IPS-20b (cell line): Measurements from ENCODE around the gene HDAC9.
"Not testable (repeated sequence)": the region's sequence is repeated elsewhere in the genome, so short reads cannot be mapped to it uniquely, and the experiment has no call there.

ENCODE experiments used
- H3K27ac ChIP-seq: one replicate; pipeline ENCODE4 v1.5.1; 2013; ENCODE audit warnings: low read length
- H3K27me3 ChIP-seq: 2 replicates; pipeline ENCODE4 v1.6.1; 2013; ENCODE audit warnings: mild to moderate bottlenecking, low read length, inconsistent platforms; ENCODE audit not compliant: insufficient read depth
- H3K36me3 ChIP-seq: 2 replicates; pipeline ENCODE4 v1.6.1; 2013; ENCODE audit warnings: low read depth, mild to moderate bottlenecking, inconsistent platforms, low read length, moderate library complexity; ENCODE audit not compliant: insufficient read depth
- H3K4me1 ChIP-seq: 2 replicates; pipeline ENCODE4 v1.6.1; 2013; ENCODE audit warnings: mild to moderate bottlenecking, control low read depth, inconsistent platforms, low read length, moderate library complexity; ENCODE audit not compliant: insufficient read depth
- H3K4me3 ChIP-seq: 2 replicates; pipeline ENCODE4 v1.5.1; 2013; ENCODE audit warnings: mild to moderate bottlenecking, low read length, inconsistent platforms
- H3K9ac ChIP-seq: 2 replicates; pipeline ENCODE4 v1.6.1; 2013; ENCODE audit warnings: low read depth, mild to moderate bottlenecking, inconsistent platforms, low read length, moderate library complexity
- H3K9me3 ChIP-seq: 2 replicates; pipeline ENCODE4 v1.6.1; 2013; ENCODE audit warnings: mild to moderate bottlenecking, low read depth, low read length, inconsistent platforms; ENCODE audit not compliant: insufficient read depth

HDAC9 gene

GRCh38 chr7:18975276-18975675 lies 479.7 kb downstream of the HDAC9 start:
- H3K36me3 ChIP-seq, result no peaks in the 10 kb centered on the region
- no peaks in the 10 kb centered on the region for H3K27me3 ChIP-seq
- no peaks in the 10 kb centered on the region for H3K4me1 ChIP-seq
- H3K27ac ChIP-seq, result no peak overlapping the region
- H3K9ac ChIP-seq, result no peak overlapping the region
- no peak overlapping the region for H3K4me3 ChIP-seq
- H3K9me3 ChIP-seq, result no peaks in the 10 kb centered on the region

- no peak overlapping the region for H3K9ac ChIP-seq
- H3K27ac ChIP-seq, result no peak overlapping the region
- H3K4me3 ChIP-seq, result no peak overlapping the region
- no peaks in the 10 kb centered on the region for H3K36me3 ChIP-seq
- no peaks in the 10 kb centered on the region for H3K27me3 ChIP-seq
- H3K4me1 ChIP-seq, result no peaks in the 10 kb centered on the region
- H3K9me3 ChIP-seq, result no peaks in the 10 kb centered on the region
Measured at GRCh38 chr7:18975689-18976280, 480.2 kb downstream of the HDAC9 start.

GRCh38 chr7:18976715-18977471 lies 481.3 kb downstream of the HDAC9 start:
- Histone ChIP-seq H3K27me3 (no peaks in the 10 kb centered on the region), H3K9me3 (no peaks in the 10 kb centered on the region), H3K27ac (no peak overlapping the region), H3K9ac (no peak overlapping the region), H3K36me3 (no peaks in the 10 kb centered on the region), H3K4me1 (no peaks in the 10 kb centered on the region), H3K4me3 (no peak overlapping the region)

- no peak overlapping the region for H3K9ac ChIP-seq
- no peaks in the 10 kb centered on the region for H3K27me3 ChIP-seq
- 0 out of 2 replicates have a peak, but pooled peaks cover 4% of the 10 kb centered on the region for H3K9me3 ChIP-seq
- H3K4me3 ChIP-seq, result no peak overlapping the region
- H3K4me1 ChIP-seq, result no peaks in the 10 kb centered on the region
- no peaks in the 10 kb centered on the region for H3K36me3 ChIP-seq
- H3K27ac ChIP-seq, result no peak overlapping the region
Measured at GRCh38 chr7:18978108-18978495, 482.6 kb downstream of the HDAC9 start.

- H3K27me3 ChIP-seq, H3K36me3 ChIP-seq, H3K9ac ChIP-seq, H3K9me3 ChIP-seq, H3K4me1 ChIP-seq, H3K27ac ChIP-seq, H3K4me3 ChIP-seq: not testable (repeated sequence)
Measured at GRCh38 chr7:18990700-18991099, 495.2 kb downstream of the HDAC9 start.

- H3K9me3 ChIP-seq, result no peaks in the 10 kb centered on the region; the same call in 1 of the 2 replicates
- H3K4me1 ChIP-seq, result peaks cover 9% of the 10 kb centered on the region; the same call in 1 of the 2 replicates
- no peak overlapping the region for H3K4me3 ChIP-seq
- H3K27ac ChIP-seq, result no peak overlapping the region
- H3K36me3 ChIP-seq, result no peaks in the 10 kb centered on the region
- H3K27me3 ChIP-seq, result no peaks in the 10 kb centered on the region
- H3K9ac ChIP-seq, result no peak overlapping the region
Measured at GRCh38 chr7:18993933-18994668, 498.6 kb downstream of the HDAC9 start.

GRCh38 chr7:18995270-18995671 lies 499.7 kb downstream of the HDAC9 start:
- H3K9ac ChIP-seq, result no peak overlapping the region
- H3K36me3 ChIP-seq, result no peaks in the 10 kb centered on the region
- no peaks in the 10 kb centered on the region for H3K27me3 ChIP-seq
- peaks cover 9% of the 10 kb centered on the region; the same call in 1 of the 2 replicates for H3K4me1 ChIP-seq
- H3K4me3 ChIP-seq, result no peak overlapping the region
- H3K9me3 ChIP-seq, result no peaks in the 10 kb centered on the region; the same call in 1 of the 2 replicates
- no peak overlapping the region for H3K27ac ChIP-seq

GRCh38 chr7:18995811-18996426 lies 500.4 kb downstream of the HDAC9 start:
- Histone ChIP-seq H3K27me3 (no peaks in the 10 kb centered on the region), H3K9me3 (no peaks in the 10 kb centered on the region), H3K9ac (no peak overlapping the region), H3K27ac (no peak overlapping the region), H3K4me3 (no peak overlapping the region), H3K4me1 (peaks cover 9% of the 10 kb centered on the region; the same call in 1 of the 2 replicates), H3K36me3 (no peaks in the 10 kb centered on the region)

- H3K9ac ChIP-seq, result no peak overlapping the region
- no peaks in the 10 kb centered on the region for H3K36me3 ChIP-seq
- H3K27me3 ChIP-seq, result no peaks in the 10 kb centered on the region
- peaks cover 9% of the 10 kb centered on the region; the same call in 1 of the 2 replicates for H3K4me1 ChIP-seq
- no peak overlapping the region for H3K27ac ChIP-seq
- no peak overlapping the region for H3K4me3 ChIP-seq
- no peaks in the 10 kb centered on the region for H3K9me3 ChIP-seq
Measured at GRCh38 chr7:18996583-18996982, 501.0 kb downstream of the HDAC9 start.

- Histone ChIP-seq H3K9ac (no peak overlapping the region), H3K36me3 (no peaks in the 10 kb centered on the region), H3K4me1 (peaks cover 9% of the 10 kb centered on the region; the same call in 1 of the 2 replicates), H3K4me3 (no peak overlapping the region), H3K27me3 (no peaks in the 10 kb centered on the region), H3K27ac (no peak overlapping the region), H3K9me3 (no peaks in the 10 kb centered on the region)
Measured at GRCh38 chr7:18997477-18998150, 502.1 kb downstream of the HDAC9 start.

- Histone ChIP-seq H3K36me3 (no peaks in the 10 kb centered on the region), H3K4me1 (peaks cover 9% of the 10 kb centered on the region; the same call in 1 of the 2 replicates), H3K9me3 (no peaks in the 10 kb centered on the region), H3K9ac (no peak overlapping the region), H3K4me3 (no peak overlapping the region), H3K27me3 (no peaks in the 10 kb centered on the region), H3K27ac (no peak overlapping the region)
Measured at GRCh38 chr7:19000410-19000809, 504.9 kb downstream of the HDAC9 start.
